ACC112 (cell line): ENCODE results near the gene NLGN3.
"Not testable (repeated sequence)": the region's sequence is repeated elsewhere in the genome, so short reads cannot be mapped to it uniquely, and the experiment has no call there.

Experiments used
- H2AFZ ChIP-seq: fragments of 200-600 bp; sonication (generic); one replicate; pipeline ENCODE4 v1.6.0; 2017; ENCODE audit warnings: antibody characterized with exemption, low read length; ENCODE audit not compliant: unreplicated experiment
- H3K27ac ChIP-seq: fragments of 200-600 bp; sonication (generic); 2 replicates; pipeline ENCODE4 v1.5.1; 2014; ENCODE audit warnings: low read depth, mild to moderate bottlenecking, antibody characterized with exemption, low read length, moderate library complexity
- H3K27me3 ChIP-seq: fragments of 200-600 bp; sonication (generic); 2 replicates; pipeline ENCODE4 v1.6.1; 2014; ENCODE audit warnings: mild to moderate bottlenecking, antibody characterized with exemption, low read length, moderate library complexity, mixed read lengths; ENCODE audit not compliant: insufficient read depth
- H3K36me3 ChIP-seq: fragments of 200-600 bp; sonication (generic); 2 replicates; pipeline ENCODE4 v1.6.1; 2016; ENCODE audit warnings: mild to moderate bottlenecking, antibody characterized with exemption, low read length, moderate library complexity, mixed read lengths; ENCODE audit not compliant: insufficient read depth
- H3K4me1 ChIP-seq: fragments of 200-600 bp; sonication (generic); one replicate; pipeline ENCODE4 v1.6.1; 2016; ENCODE audit warnings: low read length, mixed read lengths; ENCODE audit not compliant: insufficient read depth, unreplicated experiment, control insufficient read depth
- H3K4me3 ChIP-seq: fragments of 200-600 bp; sonication (generic); 2 replicates; pipeline ENCODE4 v1.5.1; 2014; ENCODE audit warnings: mild to moderate bottlenecking, low read depth, low read length
- H3K79me2 ChIP-seq: fragments of 200-600 bp; sonication (generic); one replicate; pipeline ENCODE4 v1.6.0; 2016; ENCODE audit warnings: low read length; ENCODE audit not compliant: control insufficient read depth, unreplicated experiment, insufficient read depth

Gene NLGN3

DNA sequence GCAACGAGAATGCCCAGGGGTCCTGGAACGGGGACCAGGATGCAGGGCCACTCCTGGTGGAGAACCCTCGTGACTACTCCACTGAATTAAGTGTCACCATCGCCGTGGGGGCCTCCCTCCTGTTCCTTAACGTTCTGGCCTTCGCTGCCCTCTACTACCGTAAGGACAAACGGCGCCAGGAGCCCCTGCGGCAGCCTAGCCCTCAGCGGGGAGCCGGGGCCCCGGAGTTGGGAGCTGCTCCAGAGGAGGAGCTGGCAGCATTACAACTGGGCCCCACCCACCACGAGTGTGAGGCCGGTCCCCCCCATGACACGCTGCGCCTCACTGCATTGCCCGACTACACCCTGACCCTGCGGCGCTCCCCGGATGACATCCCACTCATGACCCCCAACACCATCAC, 24.9 kb downstream of the NLGN3 start:
- Histone ChIP-seq H3K36me3 (no peaks in the 10 kb centered on the region), H3K4me3 (no peak overlapping the region), H3K4me1 (no peaks in the 10 kb centered on the region), H3K27ac (no peak overlapping the region), H3K27me3 (no peaks in the 10 kb centered on the region), H3K79me2 (no peaks in the 10 kb centered on the region), H2AFZ (no peak overlapping the region)

DNA sequence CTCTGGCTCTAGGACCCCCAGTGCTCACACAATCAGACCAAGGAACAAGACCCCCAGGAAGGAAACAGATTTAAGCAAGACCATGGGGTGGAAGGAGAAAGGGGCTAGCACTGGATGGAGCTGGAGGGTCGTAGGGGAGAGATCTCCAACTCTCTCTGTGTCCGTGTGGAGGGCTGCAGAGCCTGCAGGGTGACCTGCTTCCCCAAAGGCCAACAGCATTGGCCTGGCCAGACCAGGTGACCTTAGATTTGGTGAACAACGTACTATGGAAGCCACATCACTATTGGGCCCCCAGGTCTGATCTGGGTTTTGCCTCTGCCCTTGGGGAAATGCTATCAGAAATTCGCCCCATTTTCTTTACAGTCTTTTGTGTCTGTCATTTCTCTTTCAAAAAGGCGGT, 26.0 kb downstream of the NLGN3 start:
- Histone ChIP-seq H3K36me3 (no peaks in the 10 kb centered on the region), H3K27ac (no peak overlapping the region), H2AFZ (no peak overlapping the region), H3K4me3 (no peak overlapping the region), H3K79me2 (no peaks in the 10 kb centered on the region), H3K4me1 (no peaks in the 10 kb centered on the region), H3K27me3 (no peaks in the 10 kb centered on the region)

DNA sequence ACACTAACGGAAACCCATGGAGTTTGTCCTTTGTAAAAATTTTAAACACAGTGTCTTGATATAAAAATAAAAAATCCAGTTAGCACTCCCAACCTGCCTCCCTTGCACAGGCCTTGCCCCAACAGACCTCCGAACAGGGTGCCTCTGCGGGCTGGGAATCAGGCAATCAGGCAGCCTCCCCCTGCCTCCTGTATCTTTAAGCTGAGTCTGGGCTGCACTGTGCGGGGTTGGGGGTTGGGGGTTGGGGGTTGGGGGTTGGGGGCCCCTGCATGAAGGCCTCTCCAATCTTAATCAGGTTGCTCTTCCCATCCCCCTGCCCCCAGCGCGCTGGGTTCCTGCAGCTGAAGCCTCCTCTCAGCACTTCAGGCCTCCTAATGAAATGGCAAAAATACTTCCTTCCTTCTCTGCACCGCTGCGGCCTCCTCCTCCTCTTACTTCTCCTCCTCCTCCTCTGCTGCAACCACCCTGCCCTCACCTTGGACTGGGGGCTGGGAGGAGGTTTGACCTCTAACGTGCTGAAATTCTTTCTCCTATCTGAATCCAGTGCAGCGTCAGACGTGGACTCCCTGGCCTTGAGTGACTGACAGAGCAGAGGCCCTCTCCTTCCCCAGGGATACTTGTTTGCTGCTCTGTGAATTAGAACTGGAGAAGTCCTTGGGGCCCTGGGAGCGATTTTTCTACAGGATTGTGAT, 26.6 kb downstream of the NLGN3 start:
- Histone ChIP-seq H3K27me3 (no peaks in the 10 kb centered on the region), H3K36me3 (no peaks in the 10 kb centered on the region), H3K4me3 (no peak overlapping the region), H3K79me2 (no peaks in the 10 kb centered on the region), H3K4me1 (no peaks in the 10 kb centered on the region), H2AFZ (no peak overlapping the region), H3K27ac (no peak overlapping the region)

- no peak overlapping the region for H2AFZ ChIP-seq
- no peaks in the 10 kb centered on the region for H3K27me3 ChIP-seq
- H3K27ac ChIP-seq, result no peak overlapping the region
- no peaks in the 10 kb centered on the region for H3K79me2 ChIP-seq
- H3K36me3 ChIP-seq, result no peaks in the 10 kb centered on the region
- no peaks in the 10 kb centered on the region for H3K4me1 ChIP-seq
- H3K4me3 ChIP-seq, result no peak overlapping the region
These were observed 28.8 kb downstream of the NLGN3 start for GRCh38 chrX:71173440-71173839.

DNA sequence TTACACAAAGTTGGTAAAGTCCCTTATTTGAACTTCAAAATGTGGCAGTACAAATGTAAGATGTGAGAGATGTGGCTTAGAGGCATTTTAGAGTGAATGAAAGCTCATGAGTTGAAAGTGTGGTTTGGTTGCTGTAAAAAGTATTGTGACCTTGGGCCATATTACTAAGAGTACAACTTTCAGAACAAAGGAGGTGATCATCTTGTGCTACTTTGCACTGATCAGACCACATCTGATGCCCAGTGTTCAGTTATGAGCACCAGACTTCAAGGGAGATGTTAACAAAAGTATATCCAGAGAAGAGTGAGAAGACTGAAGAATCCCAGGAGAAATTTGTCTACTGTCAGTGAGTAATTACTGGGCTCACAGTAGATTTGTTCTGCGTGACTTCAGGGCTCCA, 30.2 kb downstream of the NLGN3 start:
- Histone ChIP-seq H3K4me3 (no peak overlapping the region), H3K79me2 (no peaks in the 10 kb centered on the region), H2AFZ (no peak overlapping the region), H3K27me3 (no peaks in the 10 kb centered on the region), H3K4me1 (no peaks in the 10 kb centered on the region), H3K27ac (no peak overlapping the region), H3K36me3 (no peaks in the 10 kb centered on the region)

DNA sequence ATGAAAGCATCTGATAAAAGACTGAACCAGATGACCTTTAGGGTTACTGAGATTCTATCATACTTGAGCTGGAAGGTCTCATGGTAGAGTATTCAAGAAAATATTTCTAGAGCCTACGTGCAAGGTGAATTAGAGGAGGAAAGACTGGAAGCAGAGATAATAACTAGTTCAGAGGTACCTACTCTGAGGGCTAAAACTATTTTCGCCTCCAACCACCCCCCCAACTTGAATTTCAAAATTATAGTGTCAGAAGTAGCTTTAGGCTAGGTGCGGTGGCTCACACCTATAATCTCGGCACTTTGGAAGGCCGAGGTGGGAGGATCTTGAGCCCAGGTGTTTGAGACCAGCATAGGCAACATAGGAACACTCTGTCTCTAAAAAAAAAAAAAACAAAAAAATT, 30.9 kb downstream of the NLGN3 start:
- Histone ChIP-seq H2AFZ (no peak overlapping the region), H3K4me1 (no peaks in the 10 kb centered on the region), H3K27me3 (no peaks in the 10 kb centered on the region), H3K4me3 (no peak overlapping the region), H3K36me3 (no peaks in the 10 kb centered on the region), H3K27ac (no peak overlapping the region), H3K79me2 (no peaks in the 10 kb centered on the region)

GRCh38 chrX:71177327-71177726, 32.7 kb downstream of the NLGN3 start:
- Histone ChIP-seq H3K4me1 (no peaks in the 10 kb centered on the region), H3K27ac (no peak overlapping the region), H3K36me3 (no peaks in the 10 kb centered on the region), H2AFZ (no peak overlapping the region), H3K27me3 (no peaks in the 10 kb centered on the region), H3K4me3 (no peak overlapping the region), H3K79me2 (no peaks in the 10 kb centered on the region)

GRCh38 chrX:71178908-71179307, 34.3 kb downstream of the NLGN3 start:
- Histone ChIP-seq H3K4me3 (no peak overlapping the region), H3K36me3 (no peaks in the 10 kb centered on the region), H3K4me1 (peaks cover 9% of the 10 kb centered on the region), H2AFZ (no peak overlapping the region), H3K27ac (no peak overlapping the region), H3K27me3 (no peaks in the 10 kb centered on the region), H3K79me2 (no peaks in the 10 kb centered on the region)

- H3K27ac ChIP-seq, H3K4me3 ChIP-seq, H2AFZ ChIP-seq, H3K27me3 ChIP-seq, H3K79me2 ChIP-seq, H3K4me1 ChIP-seq, H3K36me3 ChIP-seq: not testable (repeated sequence)
These were observed 36.1 kb downstream of the NLGN3 start for GRCh38 chrX:71180579-71181265.

GRCh38 chrX:71181558-71181909, 36.9 kb downstream of the NLGN3 start:
- Histone ChIP-seq H2AFZ (peak overlapping the region; percentile 53), H3K4me3 (peak overlapping the region; percentile 82)

More at GRCh38 chrX:71181558-71181909, 36.9 kb downstream of the NLGN3 start:
- Histone ChIP-seq H3K27me3 (no peaks in the 10 kb centered on the region), H3K27ac (peak overlapping the region; percentile 89), H3K36me3 (no peaks in the 10 kb centered on the region), H3K79me2 (no peaks in the 10 kb centered on the region), H3K4me1 (peaks cover 9% of the 10 kb centered on the region)
